Panc1 (cell line): ENCODE data around the gene SERTM2.

Source experiments
- POLR2AphosphoS5 ChIP-seq: IDR thresholded peaks from 2 replicates; pipeline ENCODE4 v1.6.1; 2012; ENCODE audit warnings: mild to moderate bottlenecking, low read depth, low read length, moderate library complexity
- TF ChIP-seq, protein P1 (sequence below): fragments of 450-650 bp; IDR thresholded peaks from 2 replicates; pipeline ENCODE4 v1.5.1; 2017; ENCODE audit warnings: mild to moderate bottlenecking

DNA sequence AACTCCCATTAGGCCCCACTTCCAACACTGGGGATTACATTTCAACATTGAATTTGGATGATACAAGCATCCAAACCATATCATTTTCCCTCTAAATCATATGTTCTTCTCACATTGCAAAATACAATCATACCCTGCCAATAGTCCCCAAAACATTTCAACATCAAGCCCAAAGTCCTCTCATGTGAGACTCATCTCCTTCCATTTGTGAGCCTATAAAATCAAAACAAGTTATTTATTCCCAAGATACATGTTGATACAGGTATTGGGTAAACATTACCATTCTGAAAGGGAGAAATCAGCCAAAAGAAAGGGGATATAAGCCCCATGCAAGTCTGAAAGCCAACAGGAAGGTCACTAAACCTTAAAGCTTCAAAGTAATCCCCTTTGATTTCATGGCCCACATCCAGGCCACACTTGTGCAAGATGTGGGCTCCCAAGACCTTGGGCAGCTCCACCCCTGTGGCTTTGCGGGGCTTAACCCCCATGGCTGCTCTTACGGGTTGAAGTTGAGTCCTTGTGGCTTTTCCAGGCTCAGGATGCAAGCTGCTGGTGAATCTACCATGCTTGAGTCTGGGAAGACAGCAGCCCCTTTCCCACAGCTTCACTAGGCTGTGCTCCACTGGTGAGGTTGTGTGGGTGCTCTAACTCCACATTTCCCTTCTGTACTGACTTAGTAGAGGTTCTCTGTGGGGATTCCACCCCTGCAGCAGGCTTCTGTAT lies 40.6 kb upstream of the SERTM2 start:
- TF ChIP-seq, protein P1, sequence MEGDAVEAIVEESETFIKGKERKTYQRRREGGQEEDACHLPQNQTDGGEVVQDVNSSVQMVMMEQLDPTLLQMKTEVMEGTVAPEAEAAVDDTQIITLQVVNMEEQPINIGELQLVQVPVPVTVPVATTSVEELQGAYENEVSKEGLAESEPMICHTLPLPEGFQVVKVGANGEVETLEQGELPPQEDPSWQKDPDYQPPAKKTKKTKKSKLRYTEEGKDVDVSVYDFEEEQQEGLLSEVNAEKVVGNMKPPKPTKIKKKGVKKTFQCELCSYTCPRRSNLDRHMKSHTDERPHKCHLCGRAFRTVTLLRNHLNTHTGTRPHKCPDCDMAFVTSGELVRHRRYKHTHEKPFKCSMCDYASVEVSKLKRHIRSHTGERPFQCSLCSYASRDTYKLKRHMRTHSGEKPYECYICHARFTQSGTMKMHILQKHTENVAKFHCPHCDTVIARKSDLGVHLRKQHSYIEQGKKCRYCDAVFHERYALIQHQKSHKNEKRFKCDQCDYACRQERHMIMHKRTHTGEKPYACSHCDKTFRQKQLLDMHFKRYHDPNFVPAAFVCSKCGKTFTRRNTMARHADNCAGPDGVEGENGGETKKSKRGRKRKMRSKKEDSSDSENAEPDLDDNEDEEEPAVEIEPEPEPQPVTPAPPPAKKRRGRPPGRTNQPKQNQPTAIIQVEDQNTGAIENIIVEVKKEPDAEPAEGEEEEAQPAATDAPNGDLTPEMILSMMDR, result no peak
- no peak for TF ChIP-seq POLR2AphosphoS5
